T-helper 1 cell treated with Interleukin-12 subunit alpha and Interleukin-12 subunit beta and Interleukin-4 antibody, amounts not matched to agents 30 ng/mL and 1 ng/mL, for 36 hours (primary cell): ENCODE measurements around the gene PPP6C. TPM values are rescaled to one million over a fixed set of nuclear protein-coding genes. Genes with fewer than 3 reads are reported as not detected.
"Not testable (repeated sequence)": the region's sequence is repeated elsewhere in the genome, so short reads cannot be mapped to it uniquely, and the experiment has no call there.

Experiments
- intact Hi-C: fragments of 100-400 bp; cut with micrococcal nuclease; formaldehyde crosslinking; loops from one replicate; pipeline ENCODE4 v1.15.1; 2024
- total RNA-seq: library from RNA; stranded (reverse); gene quantifications from 2 replicates; pipeline ENCODE4 v1.2.3, GENCODE V29; 2022

PPP6C gene
- total RNA-seq, 1 donor from 2014 or later: 54.6 TPM

DNA sequence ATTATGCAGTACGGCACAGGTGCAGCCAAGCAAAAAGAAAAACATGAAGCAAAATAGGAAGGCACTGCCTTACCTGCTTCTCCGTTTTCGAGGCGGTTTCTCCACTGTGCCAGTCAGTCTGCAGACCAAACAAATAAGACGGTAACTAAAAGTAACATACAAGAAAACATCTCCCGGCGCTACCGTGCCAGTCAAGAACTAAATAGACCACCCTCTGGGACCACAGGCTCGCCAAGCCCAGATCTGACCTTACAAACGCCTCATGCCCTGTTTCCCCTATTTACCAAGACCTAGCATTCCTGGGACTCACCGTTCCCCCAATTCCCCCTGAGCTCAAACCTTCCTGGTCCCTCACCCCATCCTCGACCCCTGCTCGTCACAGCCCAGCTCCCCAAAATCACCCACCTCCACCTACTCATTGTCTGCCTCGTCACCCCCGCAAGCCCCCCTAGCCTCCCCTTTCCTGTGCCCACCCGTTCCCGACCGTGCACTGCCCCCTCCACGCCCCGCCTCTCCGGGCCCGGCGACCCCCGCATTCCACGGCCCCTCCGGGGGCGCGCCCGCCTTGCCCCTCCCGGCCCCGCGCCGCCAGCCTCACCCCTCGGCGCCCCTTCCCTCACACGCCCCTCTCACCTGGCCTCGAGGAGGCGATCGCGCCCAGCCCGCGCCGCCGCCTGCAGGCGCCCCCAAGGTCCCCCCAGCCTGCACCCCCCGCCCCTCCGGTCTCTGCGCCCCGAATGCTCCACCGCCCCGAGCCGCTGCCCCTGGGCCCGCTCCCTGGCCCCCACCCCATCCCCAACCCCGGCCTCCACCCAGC lies 46.8 kb downstream of the PPP6C start:
- intact Hi-C loops: loop anchor here (1.0 to 5.0 kb wide), 16 partner anchors 16 to 727 kb away; partner anchors contain the start of genes ARPC5L, GAPVD1, GOLGA1 and HSPA5

DNA sequence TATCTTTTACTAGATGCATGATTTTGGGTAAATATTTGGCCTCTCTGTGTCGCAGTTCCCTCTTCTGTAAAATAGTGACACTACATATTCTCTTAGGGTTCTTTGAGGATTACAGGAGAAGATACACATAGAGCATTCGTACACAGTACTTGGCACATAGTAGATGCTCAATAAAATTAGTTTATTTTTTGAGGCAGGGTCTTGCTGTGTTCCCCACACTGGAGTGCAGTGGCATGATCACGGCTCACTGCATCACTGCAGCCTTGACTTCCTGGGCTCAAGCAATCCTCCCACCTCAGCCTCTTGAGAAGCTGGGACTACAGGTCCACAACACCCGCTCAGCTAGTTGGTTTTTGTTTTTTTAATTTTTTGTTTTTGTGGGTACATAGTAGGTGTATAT lies 47.9 kb downstream of the PPP6C start:
- intact Hi-C loops: loop anchor here (2.0 to 5.0 kb wide), 2 partner anchors 114 to 289 kb away; partner anchors contain the start of gene WDR38

DNA sequence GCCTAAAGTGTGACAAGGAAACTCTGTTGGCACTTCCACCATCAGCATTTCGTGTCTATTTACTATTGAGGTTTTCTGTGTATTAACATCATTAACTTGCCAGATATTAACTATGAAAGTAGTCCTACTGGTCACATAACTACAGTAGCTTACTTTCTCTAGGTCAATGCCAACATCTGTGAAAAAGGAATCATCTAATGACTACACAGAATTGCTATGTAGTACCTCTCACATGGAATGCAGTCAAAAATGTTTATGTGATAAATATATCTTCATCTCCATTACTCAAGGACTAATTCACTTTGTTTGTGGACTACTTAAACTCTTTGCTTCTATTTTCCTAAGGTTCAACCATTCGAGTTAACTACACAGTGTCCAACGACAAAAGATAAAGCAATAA lies 48.4 kb downstream of the PPP6C start:
- intact Hi-C loops: loop anchor here (5.0 kb wide), 1 partner anchor 114 kb away; no protein-coding TSS in a partner anchor

DNA sequence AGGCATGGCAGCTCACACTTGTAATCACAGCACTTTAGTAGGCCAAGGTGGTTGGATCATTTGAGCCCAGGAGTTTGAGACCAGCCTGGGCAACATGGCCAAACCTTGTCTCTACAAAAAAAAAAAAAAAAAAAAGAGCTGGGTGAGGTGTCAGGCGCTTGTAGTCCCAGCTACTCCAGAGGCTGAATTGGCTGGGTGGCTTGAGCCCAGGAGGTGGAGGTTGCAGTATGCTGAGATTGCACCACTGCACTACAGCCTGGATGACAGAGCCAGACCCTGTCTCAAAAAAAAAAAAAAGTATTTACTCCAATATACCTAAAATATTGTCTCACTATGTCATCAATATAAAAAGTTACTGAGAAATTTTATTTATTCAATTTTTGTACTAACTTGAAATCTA lies 49.0 kb downstream of the PPP6C start:
- intact Hi-C loops: loop anchor here (5.0 kb wide), 1 partner anchor 113 kb away; no protein-coding TSS in a partner anchor

DNA sequence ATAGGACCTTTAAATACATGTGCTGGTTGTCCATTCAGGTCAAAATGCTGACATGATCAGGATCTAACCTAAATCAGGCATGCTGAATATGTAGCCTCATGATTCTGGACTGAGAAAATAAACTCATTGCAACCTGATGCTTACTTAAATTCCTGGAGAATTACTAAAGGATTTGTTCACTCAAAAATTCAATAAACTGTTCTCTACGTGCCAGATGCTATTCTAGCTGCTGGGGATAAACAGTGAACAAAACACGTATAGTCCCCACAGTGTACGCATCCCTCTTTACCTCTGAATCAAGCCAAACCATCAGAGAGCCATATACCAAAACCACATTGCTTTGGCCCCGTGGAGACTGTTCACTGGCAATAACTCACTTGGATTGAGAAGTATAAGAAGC lies 52.4 kb downstream of the PPP6C start:
- intact Hi-C loops: no loop called here

DNA sequence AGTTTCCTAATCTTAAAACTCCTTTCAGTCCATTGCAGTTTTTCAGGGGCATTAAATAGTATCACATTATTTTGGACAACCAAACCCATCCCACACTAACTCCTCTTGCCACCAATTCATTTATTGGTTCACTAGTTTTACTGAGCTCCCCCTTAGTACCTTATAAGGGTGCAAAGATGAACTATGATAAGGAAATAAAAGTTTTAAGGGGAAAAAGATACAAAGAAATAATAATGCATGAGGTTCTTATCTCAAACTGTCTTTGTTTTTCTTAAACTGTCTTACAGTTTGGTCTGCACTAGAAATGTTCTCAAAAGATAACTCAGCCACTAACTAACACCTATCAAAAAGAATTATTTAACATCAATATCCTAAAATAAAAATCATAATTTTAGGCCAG lies 54.6 kb downstream of the PPP6C start:
- intact Hi-C loops: no loop called here

DNA sequence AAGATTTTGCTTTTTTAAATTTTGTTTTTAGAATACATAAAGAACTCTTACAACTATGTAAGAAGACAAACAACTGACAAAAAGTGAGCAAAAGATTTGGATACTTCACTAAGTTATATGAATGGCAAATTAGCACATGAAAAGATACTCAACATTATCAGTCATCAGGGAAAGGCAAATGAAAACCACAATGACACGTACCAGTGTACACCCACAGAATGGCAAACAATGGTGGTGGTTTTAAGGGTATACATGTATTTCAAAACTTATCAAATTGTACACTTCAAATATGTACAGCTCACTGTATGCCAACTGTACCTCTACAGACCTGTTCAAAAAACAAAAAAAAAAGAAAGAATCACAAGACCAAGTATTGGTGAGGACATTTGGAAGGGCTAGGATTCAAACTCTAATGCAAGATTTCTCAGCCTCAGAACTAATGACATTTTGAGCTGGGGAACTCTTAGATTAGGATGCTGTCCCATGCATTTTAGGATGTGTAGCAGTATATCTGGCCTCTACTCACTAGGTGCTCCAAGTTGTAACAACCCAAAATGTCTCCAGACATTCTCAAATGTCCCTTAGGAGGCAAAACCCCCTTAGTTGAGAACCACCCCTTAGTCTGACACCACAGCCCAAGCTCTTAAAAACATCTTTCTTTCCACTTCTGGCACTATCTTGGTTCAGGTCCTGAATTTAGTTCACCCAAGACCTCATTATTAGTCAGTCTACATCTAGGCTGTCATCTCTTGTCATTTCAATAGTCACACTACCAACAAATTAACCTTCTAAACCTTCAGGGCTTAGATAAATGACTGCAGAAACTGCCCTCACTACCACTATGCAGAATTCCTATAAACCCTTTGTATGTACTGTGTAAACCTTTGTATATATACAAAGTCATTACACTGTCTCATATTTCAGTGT lies 55.9 kb downstream of the PPP6C start:
- intact Hi-C loops: no loop called here

DNA sequence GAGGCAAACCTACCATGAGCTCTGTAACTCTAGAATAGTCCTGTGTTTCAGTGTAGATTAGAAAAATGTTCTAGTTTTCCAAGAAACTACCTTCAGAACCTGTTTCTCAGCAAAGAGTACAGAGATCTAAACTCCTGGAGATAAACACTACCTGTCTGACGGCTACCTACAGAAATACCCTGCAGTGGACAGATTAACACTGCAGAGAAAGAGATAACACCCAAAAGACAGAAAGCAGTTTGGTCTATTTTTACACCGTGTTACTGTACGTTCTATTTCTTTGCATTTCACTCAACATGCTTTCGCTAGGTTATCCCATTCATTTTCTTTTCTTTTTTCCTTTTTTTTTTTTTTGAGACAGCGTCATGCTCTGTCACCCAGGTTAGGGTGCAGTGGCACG lies 57.8 kb downstream of the PPP6C start:
- intact Hi-C loops: no loop called here

DNA sequence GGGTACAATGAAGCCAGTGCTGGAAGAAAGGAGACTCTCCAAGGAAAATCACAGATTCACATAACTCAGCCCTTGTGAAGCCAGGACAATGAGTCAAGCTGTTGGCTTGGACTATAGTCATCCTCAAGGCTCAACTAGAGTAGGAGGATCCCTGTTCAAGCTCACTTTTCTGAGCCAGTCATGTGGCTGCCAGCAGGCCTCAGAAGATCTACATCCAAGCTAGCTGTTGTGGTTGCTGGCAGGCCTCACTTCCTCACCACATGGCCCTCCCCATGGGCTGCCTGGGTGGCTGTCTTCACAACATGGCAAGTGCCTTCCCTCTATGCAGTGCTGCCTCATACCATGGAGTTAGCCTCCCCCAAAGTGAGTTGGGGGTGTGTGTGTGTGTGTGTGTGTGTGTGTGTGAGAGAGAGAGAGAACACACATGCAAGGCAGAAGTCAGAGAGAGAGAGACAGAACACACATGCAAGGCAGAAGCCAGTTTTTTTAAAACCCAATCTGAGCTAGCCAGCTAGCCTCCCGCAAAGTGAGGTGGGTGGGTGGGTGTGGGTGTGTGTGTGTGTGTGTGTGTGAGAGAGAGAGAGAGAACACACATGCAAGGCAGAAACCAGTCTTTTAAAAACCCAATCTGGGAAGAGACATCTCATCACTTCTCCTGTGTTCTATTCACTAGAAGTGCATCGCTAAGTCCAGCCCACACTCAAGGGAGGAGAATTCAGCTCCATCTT lies 63.4 kb downstream of the PPP6C start:
- intact Hi-C loops: loop anchor here (1.0 to 5.0 kb wide), 6 partner anchors 17 to 354 kb away; partner anchors contain the start of genes GOLGA1, NR6A1, PPP6C and RABEPK

DNA sequence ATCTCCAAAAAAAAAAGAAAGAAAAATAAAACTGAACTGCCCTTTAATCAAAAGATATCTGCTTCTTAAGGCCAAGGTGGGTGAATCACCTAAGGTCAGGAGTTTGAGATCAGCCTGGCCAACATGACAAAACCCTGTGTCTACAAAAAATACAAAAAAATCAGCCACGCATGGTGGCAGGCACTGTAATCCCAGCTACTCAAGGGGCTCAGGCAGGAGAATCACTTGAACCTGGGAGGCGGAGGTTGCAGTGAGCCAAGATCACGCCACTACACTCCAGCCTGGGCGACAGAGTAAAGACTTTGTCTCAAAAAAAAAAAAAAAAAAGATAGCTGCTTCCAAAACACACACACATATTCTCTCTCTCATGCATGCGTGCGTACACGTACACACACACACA lies 64.1 kb downstream of the PPP6C start:
- intact Hi-C loops: loop anchor here (5.0 kb wide), 1 partner anchor 353 kb away; the partner anchor contains the start of gene NR6A1

DNA sequence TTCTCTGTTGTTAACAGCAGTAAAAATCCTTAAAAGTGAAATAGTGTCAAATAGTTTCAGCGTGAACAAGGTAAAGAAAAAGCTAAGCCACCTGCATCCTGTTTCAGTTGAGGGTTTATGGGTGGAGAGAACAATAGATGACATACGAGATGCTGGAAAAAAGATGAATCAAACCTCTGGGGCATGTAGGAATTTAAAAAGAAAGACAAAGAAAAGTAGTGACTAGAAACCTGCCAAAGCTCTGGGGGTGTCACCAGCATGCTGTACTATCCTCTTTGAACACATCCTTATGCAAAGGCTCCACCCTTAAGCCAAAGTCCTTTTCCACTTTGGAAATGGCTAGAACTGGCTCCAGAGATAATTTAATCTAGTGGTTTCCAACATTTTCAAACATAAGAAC lies 68.5 kb downstream of the PPP6C start:
- intact Hi-C loops: no loop called here

DNA sequence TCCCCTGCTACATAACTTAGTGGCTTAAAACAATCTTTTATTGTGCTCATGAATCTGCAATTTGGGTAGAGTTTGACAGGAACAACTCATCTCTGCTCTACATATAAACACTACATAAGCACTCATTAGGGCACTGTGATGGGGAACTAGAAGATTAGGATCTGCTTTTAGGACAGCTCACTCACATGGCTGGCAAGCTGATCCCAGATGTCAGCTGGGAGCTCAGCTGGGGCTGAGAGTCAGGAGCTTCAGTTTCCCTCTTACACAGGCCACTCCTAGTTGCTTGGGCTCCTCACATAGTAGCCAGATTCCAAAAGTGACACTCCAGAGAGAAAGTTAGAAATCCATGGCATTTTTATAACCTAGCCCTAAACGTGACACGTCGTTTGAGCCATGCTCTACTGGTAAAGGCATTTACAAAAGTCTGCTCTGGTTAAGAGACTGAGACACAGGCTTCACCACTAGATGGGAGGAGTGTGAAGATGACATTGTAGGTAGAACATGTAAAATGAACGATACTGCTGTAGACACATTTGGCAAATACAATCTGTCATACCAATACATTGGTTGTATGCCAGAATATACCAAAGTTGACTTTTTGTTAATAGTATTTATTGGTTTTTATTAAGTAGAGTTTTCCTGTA lies 69.8 kb downstream of the PPP6C start:
- intact Hi-C loops: loop anchor here (1.0 kb wide), 1 partner anchor 24 kb away; the partner anchor contains the start of gene SCAI

DNA sequence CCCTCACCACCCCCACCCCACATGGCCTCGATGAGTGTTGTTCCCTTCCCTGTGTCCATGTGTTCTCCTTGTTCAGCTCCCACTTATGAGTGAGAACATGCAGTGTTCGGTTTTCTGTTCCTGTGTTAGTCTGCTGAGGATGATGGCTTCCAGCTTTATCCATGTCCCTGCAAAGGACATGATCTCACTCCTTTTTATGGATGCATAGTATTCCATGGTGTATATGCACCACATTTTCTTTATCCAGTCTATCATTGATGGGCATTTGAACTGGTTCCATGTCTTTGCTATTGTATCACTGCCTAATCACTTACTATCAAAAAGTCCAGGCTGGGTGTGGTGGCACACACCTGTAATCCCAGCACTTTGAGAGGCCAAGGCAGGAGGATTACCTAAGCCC lies 70.9 kb downstream of the PPP6C start:
- intact Hi-C loops: not testable (repeated sequence)

DNA sequence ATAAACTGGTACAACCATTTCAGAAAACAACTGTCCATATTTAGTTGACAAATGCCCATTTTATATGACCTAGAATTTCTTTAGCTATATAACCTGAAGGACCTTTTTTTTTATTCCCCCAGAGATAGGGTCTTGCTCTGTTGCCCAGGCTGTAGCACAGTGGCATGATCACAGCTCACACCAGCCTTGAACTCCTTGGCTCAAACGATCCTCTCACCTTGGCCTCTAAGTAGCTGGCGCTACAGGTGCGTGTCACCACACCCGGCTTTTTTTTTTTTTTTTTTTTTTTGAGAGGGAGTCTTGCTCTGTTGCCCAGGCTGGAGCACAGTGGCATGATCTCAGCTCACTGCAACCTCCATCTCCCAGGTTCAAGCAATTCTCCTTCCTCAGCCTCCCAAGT lies 75.1 kb downstream of the PPP6C start:
- intact Hi-C loops: not testable (repeated sequence)

DNA sequence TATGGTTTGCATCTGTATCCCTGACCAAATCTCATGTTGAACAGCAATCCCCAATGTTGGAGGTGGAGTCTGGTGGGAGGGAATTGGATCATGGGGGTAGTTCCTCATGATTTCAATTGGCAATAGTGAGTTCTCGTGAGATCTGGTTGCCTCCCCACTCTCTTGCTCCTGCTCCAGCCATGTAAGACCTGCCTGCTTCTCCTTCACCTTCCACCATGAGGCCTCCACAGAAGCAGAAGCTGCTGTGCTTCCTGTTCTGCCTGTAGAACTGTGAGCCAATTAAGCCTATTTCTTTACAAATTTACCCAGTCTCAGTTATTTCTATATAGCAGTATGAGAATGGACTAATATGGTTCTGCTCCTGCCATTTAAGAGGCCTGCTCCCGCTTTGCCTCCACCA lies 79.1 kb downstream of the PPP6C start:
- intact Hi-C loops: no loop called here

DNA sequence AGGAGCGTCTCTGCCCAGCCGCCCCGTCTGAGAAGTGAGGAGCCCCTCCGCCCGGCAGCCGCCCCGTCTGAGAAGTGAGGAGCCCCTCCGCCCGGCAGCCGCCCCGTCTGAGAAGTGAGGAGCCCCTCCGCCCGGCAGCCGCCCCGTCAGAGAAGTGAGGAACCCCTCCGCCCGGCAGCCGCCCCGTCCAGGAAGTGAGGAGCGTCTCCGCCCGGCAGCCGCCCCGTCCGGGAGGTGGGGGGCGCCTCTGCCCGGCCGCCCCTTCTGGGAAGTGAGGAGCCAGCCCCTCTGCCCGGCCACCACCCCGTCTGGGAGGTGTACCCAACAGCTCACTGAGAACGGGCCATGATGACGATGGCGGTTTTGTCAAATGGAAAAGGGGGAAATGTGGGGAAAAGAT lies 81.1 kb downstream of the PPP6C start:
- intact Hi-C loops: not testable (repeated sequence)

DNA sequence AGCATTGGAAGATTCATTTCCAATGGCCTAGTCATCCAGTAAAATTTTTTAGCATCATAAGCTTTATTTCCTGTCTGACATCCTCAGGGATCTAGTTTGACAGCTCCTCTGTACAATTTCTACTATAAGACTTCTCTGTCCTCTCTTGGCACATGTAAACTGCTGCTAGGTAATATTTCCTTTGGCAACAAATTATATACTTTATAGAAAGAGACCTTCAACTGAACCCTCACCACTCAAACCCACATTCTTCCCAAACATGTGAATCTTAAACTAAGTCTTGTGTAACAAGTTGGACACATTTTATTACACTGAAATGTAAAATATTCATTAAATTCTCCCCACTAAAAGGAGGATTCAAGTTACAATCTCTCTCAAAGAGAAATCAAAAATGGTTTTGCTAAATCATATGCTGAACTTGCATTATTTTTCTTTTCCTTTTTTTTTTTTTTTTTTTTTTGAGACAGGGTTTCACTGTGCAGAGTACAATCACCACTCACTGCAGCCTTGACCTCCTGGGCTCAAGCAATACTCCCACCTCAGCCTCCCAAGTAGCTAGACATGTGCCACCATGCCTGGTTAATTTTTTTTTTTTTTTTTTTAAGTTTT lies 83.2 kb downstream of the PPP6C start:
- intact Hi-C loops: no loop called here

DNA sequence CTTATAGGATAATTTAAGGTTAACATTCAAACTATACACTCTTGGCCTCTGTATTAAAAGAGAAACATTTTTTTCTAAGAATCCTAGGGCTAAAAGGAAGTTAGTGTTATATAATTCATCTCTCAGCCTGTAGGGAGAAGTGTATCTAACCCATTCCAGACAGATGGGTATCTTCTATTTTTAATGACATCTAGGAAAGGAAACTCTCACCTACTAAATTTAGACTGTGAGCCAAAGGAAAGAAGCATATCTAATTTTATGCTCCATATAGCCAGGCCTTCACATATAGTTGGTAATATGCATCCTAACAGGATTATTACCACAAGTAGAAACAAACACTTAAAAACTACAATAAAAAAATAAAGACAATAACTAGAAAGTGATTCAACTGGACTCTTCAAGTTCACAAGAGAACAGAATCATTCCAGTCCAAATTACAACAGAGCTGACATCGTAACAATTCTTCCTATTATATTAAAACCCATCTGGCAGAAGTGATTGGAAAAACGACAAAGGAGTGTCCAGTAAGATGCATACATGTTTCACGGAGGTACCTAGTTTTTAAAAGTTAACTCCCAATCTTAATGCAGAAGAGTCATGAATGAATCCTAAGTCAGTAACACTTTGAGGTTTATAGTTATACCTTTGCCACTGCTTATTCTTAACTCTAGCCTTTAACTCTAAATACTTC lies 85.7 kb downstream of the PPP6C start:
- intact Hi-C loops: no loop called here

DNA sequence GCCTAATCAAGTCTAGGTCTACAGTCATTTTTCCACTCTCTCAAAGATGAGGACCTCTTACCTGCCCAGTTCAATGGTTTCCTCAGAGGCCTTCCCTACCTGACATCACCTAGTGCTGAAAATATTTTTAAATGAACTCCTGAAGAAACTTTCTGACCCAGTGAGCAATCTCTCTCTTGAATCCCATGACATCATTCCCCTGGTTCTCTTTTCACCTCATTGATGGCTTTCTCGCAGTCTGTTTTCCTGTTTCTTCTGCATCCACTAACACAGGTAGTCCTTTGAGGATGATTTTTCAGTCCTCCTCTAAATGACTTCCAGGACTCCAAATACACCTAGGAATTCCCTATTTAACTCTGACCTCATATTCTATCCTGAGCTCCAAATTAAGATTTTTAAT lies 86.6 kb downstream of the PPP6C start:
- intact Hi-C loops: no loop called here

DNA sequence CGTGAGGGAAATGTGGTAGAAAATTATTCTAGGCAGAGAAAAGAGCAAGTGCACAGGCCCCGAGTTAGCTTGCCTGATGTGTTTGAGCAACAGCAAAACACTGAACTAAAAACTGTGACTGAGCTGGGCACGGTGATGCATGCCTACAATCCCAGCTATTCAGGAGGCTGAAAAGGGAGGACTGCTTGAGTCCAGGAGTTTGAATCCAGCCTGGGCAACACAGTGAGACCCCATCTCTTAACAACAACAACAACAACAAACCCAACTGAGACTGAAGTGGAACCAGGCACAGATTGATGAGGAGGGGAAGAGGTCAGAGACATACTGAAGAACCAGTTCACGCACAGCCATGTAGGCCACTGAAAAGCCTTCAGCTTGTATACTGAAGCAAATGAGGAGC lies 88.8 kb downstream of the PPP6C start:
- intact Hi-C loops: no loop called here
